ENCODE measurements around the gene GNAS. TPM values are rescaled to one million over a fixed set of nuclear protein-coding genes. Genes with fewer than 3 reads are reported as not detected.

GNAS gene
- total RNA-seq, 4 donors from 2014 or later = 334 to 513 (median 458) TPM

- no peak for DNase-seq
- TF ChIP-seq POLR2A (IDR thresholded peaks at IDR 0.05) = no peak
- no peak for TF ChIP-seq CTCF (IDR thresholded peaks at IDR 0.05)
- intact Hi-C loops (cut with DNase I) = no loop called here
- Histone ChIP-seq H3K4me1 (peaks cover 0 to 18% (median 3%) of the 10 kb centered on the region in 3 donors), H3K9me3 (no peaks in the 10 kb centered on the region), H3K27me3 (peaks cover 0 to 80% (median 1%) of the 10 kb centered on the region in 4 donors), H3K27ac (no peak overlapping the region), H3K4me3 (no peak overlapping the region), H3K36me3 (no peaks in the 10 kb centered on the region)
- 71 to 85% methylated on average over 10 of the region's 10 CpGs for WGBS, 2 donors
These were observed 15.8 kb upstream of the GNAS start for GRCh38 chr20:58836616-58837204.

- H3K36me3 ChIP-seq = no peaks in the 10 kb centered on the region
- no peak for DNase-seq
- H3K9me3 ChIP-seq = no peaks in the 10 kb centered on the region
- 86 to 89% methylated on average over 1 of the region's 1 CpG for WGBS, 2 donors
- H3K4me1 ChIP-seq = peaks cover 0 to 18% (median 3%) of the 10 kb centered on the region in 3 donors
- peaks cover 0 to 89% (median 2%) of the 10 kb centered on the region in 4 donors for H3K27me3 ChIP-seq
- no peak for TF ChIP-seq CTCF (IDR thresholded peaks at IDR 0.05)
- no peak for TF ChIP-seq POLR2A (IDR thresholded peaks at IDR 0.05)
- no peak overlapping the region for H3K4me3 ChIP-seq
- H3K27ac ChIP-seq = no peak overlapping the region
- intact Hi-C loops (cut with DNase I) = no loop called here
These were observed 14.8 kb upstream of the GNAS start for GRCh38 chr20:58837717-58838116.

GRCh38 chr20:58838174-58838573 is 14.3 kb upstream of the GNAS start:
- H3K9me3 ChIP-seq = no peaks in the 10 kb centered on the region
- WGBS, 2 donors = 70 to 88% methylated on average over 4 of the region's 4 CpGs
- no peak for TF ChIP-seq POLR2A (IDR thresholded peaks at IDR 0.05)
- intact Hi-C loops (cut with DNase I) = no loop called here
- H3K4me1 ChIP-seq = peaks cover 0 to 18% (median 3%) of the 10 kb centered on the region in 3 donors
- no peaks in the 10 kb centered on the region for H3K36me3 ChIP-seq
- H3K27ac ChIP-seq = no peak overlapping the region
- DNase-seq = no peak
- no peak overlapping the region for H3K4me3 ChIP-seq
- H3K27me3 ChIP-seq = peaks cover 0 to 89% (median 2%) of the 10 kb centered on the region in 4 donors

- DNase-seq = no peak
- peaks cover 0 to 18% (median 3%) of the 10 kb centered on the region in 3 donors for H3K4me1 ChIP-seq
- 60 to 63% methylated on average over 15 to 18 of the region's 27 CpGs for WGBS, 2 donors
- intact Hi-C loops (cut with DNase I) = no loop called here
- no peak overlapping the region for H3K27ac ChIP-seq
- H3K4me3 ChIP-seq = peak overlapping the region in 1 of 4 donors; percentile 28
- peaks cover 0 to 89% (median 2%) of the 10 kb centered on the region in 4 donors for H3K27me3 ChIP-seq
- H3K9me3 ChIP-seq = no peaks in the 10 kb centered on the region
- no peaks in the 10 kb centered on the region for H3K36me3 ChIP-seq
- TF ChIP-seq CTCF (IDR thresholded peaks at IDR 0.05) (peak in 3 of 6 experiments; percentile 22 to 40 (median 35)), POLR2A (IDR thresholded peaks at IDR 0.05) (no peak)
These were observed 13.0 kb upstream of the GNAS start for GRCh38 chr20:58839474-58839874.

- Histone ChIP-seq H3K4me1 (peaks cover 0 to 18% (median 3%) of the 10 kb centered on the region in 3 donors), H3K9me3 (no peaks in the 10 kb centered on the region), H3K36me3 (no peaks in the 10 kb centered on the region), H3K27ac (no peak overlapping the region), H3K4me3 (peak overlapping the region in 1 of 4 donors; percentile 28), H3K27me3 (peaks cover 0 to 91% (median 2%) of the 10 kb centered on the region in 4 donors)
- WGBS, 2 donors = 45 to 60% methylated on average over 13 to 27 of the region's 67 CpGs
- intact Hi-C loops (cut with DNase I) = no loop called here
- TF ChIP-seq POLR2A (IDR thresholded peaks at IDR 0.05) (no peak), CTCF (IDR thresholded peaks at IDR 0.05) (no peak)
- no peak for DNase-seq
These were observed 12.3 kb upstream of the GNAS start for GRCh38 chr20:58839991-58840747.

Data from esophagus squamous epithelium (tissue), 5 donors.